Loucy (cell line): ENCODE data around the gene OBP2A.

Experiments used
- H2AFZ ChIP-seq: fragments of 200-600 bp; sonication (generic); 2 replicates; pipeline ENCODE4 v1.6.0; 2016; ENCODE audit warnings: antibody characterized with exemption, mild to moderate bottlenecking, low read length, moderate library complexity
- H3F3A ChIP-seq: fragments of 200-600 bp; 2 replicates; pipeline ENCODE4 v1.6.0; 2016; ENCODE audit warnings: antibody characterized with exemption, low read depth, mild to moderate bottlenecking
- H3K27me3 ChIP-seq: fragments of 200-600 bp; sonication (generic); 2 replicates; pipeline ENCODE4 v1.6.1; 2014; ENCODE audit warnings: low read length, mild to moderate bottlenecking; ENCODE audit not compliant: insufficient read depth, poor library complexity, severe bottlenecking
- H3K36me3 ChIP-seq: fragments of 200-600 bp; sonication (generic); 2 replicates; pipeline ENCODE4 v1.6.1; 2016; ENCODE audit warnings: low read length; ENCODE audit not compliant: insufficient read depth
- H3K4me1 ChIP-seq: fragments of 200-600 bp; sonication (generic); 2 replicates; pipeline ENCODE4 v1.5.1; 2014; ENCODE audit warnings: low read length, mild to moderate bottlenecking; ENCODE audit not compliant: insufficient read depth, poor library complexity, severe bottlenecking
- H3K4me2 ChIP-seq: fragments of 200-600 bp; sonication (generic); 2 replicates; pipeline ENCODE4 v1.6.0; 2014; ENCODE audit warnings: antibody characterized with exemption, low read length, low read depth, mild to moderate bottlenecking; ENCODE audit not compliant: poor library complexity, severe bottlenecking
- H3K4me3 ChIP-seq: fragments of 200-600 bp; sonication (generic); 2 replicates; pipeline ENCODE4 v1.5.1; 2014; ENCODE audit warnings: low read length, mild to moderate bottlenecking, mixed read lengths; ENCODE audit not compliant: poor library complexity, severe bottlenecking
- H3K79me2 ChIP-seq: fragments of 200-600 bp; sonication (generic); 2 replicates; pipeline ENCODE4 v1.6.1; 2014; ENCODE audit warnings: low read length; ENCODE audit not compliant: insufficient read depth
- H3K9ac ChIP-seq: fragments of 200-600 bp; sonication (generic); 2 replicates; pipeline ENCODE4 v1.6.0; 2014; ENCODE audit warnings: mild to moderate bottlenecking, low read depth, low read length, moderate library complexity; ENCODE audit not compliant: poor library complexity, severe bottlenecking
- H3K9me2 ChIP-seq: fragments of 200-600 bp; sonication (generic); replicated peaks from 2 replicates; pipeline ENCODE4 v1.6.1; 2016; ENCODE audit warnings: low read depth, low read length, mixed read lengths
- H3K9me3 ChIP-seq: fragments of 200-600 bp; sonication (generic); 2 replicates; pipeline ENCODE4 v1.6.1; 2014; ENCODE audit warnings: mild to moderate bottlenecking, antibody characterized with exemption, low read length, low read depth; ENCODE audit not compliant: insufficient read depth
- H4K20me1 ChIP-seq: fragments of 200-600 bp; sonication (generic); 2 replicates; pipeline ENCODE4 v1.6.0; 2014; ENCODE audit warnings: antibody characterized with exemption, low read length, mild to moderate bottlenecking; ENCODE audit not compliant: insufficient read depth, poor library complexity, severe bottlenecking
- EZH2phosphoT487 ChIP-seq: fragments of 200-600 bp; IDR thresholded peaks from 2 replicates; pipeline ENCODE4 v1.6.1; 2018; ENCODE audit warnings: antibody characterized with exemption, mild to moderate bottlenecking, moderate library complexity, borderline replicate concordance
- TF ChIP-seq, protein P1 (sequence below): fragments of 200-600 bp; sonication (generic); conservative IDR thresholded peaks from 2 replicates; pipeline ENCODE4 v1.5.1; 2014; ENCODE audit warnings: mild to moderate bottlenecking, antibody characterized with exemption, low read length

Gene OBP2A

DNA sequence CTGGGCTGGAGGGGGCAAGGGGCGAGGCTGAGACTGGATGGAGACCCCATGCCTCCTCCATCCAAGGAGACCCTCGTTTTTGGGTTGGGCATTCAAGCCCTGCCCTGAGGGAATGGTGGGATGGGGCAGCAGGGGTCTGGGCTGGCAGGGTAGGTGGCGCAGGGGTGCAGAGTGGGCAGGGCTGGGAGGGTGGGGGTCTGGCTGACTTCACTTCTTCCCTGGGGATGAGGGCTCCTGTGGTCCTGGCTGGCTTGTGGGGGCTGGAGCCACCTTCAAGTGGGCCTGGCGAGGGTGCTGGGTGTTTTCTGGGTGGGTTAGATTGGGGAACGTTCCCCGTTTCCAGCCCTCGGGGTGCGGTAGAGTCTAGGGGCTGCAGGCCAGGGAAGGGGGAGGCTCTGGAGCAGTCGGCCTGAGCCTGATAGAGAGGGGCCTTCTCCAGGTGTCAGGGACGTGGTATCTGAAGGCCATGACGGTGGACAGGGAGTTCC is 24.3 kb upstream of the OBP2A start:
- TF ChIP-seq EZH2phosphoT487: no peak
- TF ChIP-seq, protein P1, sequence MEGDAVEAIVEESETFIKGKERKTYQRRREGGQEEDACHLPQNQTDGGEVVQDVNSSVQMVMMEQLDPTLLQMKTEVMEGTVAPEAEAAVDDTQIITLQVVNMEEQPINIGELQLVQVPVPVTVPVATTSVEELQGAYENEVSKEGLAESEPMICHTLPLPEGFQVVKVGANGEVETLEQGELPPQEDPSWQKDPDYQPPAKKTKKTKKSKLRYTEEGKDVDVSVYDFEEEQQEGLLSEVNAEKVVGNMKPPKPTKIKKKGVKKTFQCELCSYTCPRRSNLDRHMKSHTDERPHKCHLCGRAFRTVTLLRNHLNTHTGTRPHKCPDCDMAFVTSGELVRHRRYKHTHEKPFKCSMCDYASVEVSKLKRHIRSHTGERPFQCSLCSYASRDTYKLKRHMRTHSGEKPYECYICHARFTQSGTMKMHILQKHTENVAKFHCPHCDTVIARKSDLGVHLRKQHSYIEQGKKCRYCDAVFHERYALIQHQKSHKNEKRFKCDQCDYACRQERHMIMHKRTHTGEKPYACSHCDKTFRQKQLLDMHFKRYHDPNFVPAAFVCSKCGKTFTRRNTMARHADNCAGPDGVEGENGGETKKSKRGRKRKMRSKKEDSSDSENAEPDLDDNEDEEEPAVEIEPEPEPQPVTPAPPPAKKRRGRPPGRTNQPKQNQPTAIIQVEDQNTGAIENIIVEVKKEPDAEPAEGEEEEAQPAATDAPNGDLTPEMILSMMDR: no peak
- Histone ChIP-seq H4K20me1 (no peaks in the 10 kb centered on the region), H3K4me1 (no peaks in the 10 kb centered on the region), H3K36me3 (no peaks in the 10 kb centered on the region), H3F3A (no peaks in the 10 kb centered on the region), H3K9me3 (peaks cover 3% of the 10 kb centered on the region; the same call in 1 of the 2 replicates), H3K4me2 (no peak overlapping the region), H3K4me3 (no peak overlapping the region), H3K9ac (no peak overlapping the region), H2AFZ (no peak overlapping the region), H3K27me3 (no peaks in the 10 kb centered on the region), H3K9me2 (no peaks in the 10 kb centered on the region), H3K79me2 (no peaks in the 10 kb centered on the region)

DNA sequence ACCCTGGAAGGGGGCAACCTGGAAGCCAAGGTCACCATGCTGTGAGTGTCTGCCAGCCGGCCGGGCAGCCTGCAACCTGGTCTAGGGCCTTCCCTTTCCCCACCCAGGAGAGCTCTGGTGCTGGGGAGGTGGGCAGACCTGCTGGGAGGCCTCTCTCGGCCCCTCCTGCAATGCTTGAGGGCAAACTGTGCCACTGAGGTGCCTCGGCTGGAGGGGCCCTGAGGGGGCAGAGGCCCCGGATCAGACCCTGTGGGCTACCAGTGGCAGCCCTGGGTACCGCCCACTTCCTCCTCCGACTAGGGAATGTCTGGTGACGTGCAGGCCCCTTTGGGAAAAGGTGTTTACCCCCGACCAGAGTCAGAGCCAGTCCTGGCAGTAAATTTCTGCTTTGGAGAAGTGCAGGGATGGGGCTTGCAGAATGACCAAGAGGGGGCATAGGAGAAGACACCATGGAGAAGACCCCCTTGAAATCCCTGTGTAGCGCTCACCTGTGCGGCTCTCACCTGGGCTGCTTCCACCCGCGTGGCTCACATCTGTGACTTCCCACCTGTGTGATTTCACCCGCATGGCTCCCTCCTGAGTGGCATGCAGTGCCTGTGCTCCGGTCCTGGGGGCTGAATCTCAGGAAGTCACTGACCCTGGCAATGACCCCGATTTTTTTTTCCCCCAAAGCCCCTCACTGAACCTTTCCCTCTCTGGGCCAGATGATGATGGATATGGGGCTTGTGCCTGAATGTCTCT is 23.6 kb upstream of the OBP2A start:
- no peak for TF ChIP-seq EZH2phosphoT487
- TF ChIP-seq, protein P1: no peak
- Histone ChIP-seq H2AFZ (no peak overlapping the region), H4K20me1 (no peaks in the 10 kb centered on the region), H3K27me3 (no peaks in the 10 kb centered on the region), H3K4me1 (no peaks in the 10 kb centered on the region), H3K36me3 (no peaks in the 10 kb centered on the region), H3K9ac (no peak overlapping the region), H3K4me2 (no peak overlapping the region), H3K9me2 (no peaks in the 10 kb centered on the region), H3K79me2 (no peaks in the 10 kb centered on the region), H3K9me3 (peaks cover 3% of the 10 kb centered on the region; the same call in 1 of the 2 replicates), H3K4me3 (no peak overlapping the region), H3F3A (no peaks in the 10 kb centered on the region)

DNA sequence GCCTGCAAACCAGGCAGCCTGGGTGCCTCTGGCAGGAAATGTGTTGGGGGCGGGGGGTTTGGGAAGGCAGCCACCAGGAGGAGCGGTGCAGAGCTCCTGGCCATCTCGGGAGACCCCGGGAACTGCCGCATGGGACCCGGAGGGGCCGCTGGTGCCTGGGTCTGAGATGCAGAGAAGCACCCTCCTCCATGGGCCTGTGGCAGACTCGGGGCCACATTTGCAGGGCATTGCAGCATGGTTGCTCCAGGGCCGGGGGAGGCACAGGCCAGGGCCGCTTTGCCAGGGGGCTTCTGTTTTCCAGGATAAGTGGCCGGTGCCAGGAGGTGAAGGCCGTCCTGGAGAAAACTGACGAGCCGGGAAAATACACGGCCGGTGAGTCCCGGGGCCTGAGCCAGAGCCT is 23.0 kb upstream of the OBP2A start:
- Histone ChIP-seq H3K4me3 (no peak overlapping the region), H3K27me3 (no peaks in the 10 kb centered on the region), H3K36me3 (no peaks in the 10 kb centered on the region), H3K4me1 (no peaks in the 10 kb centered on the region), H3K4me2 (no peak overlapping the region), H4K20me1 (no peaks in the 10 kb centered on the region), H3K9me2 (no peaks in the 10 kb centered on the region), H3K9ac (no peak overlapping the region), H2AFZ (no peak overlapping the region), H3F3A (no peaks in the 10 kb centered on the region), H3K9me3 (peaks cover 3% of the 10 kb centered on the region; the same call in 1 of the 2 replicates), H3K79me2 (no peaks in the 10 kb centered on the region)
- TF ChIP-seq, protein P1: no peak
- no peak for TF ChIP-seq EZH2phosphoT487
